Stimulated activated CD4-positive, alpha-beta T cell treated with anti-CD3 and anti-CD28 coated beads, Interleukin-15, amount 100 ng/mL, for 1 hour (primary cell): ENCODE data around the gene ARHGAP10.

Experiments used
- DNase-seq, 2 donors: peaks; one replicate each; pipeline ENCODE4 v3.0.0-alpha.2; 2020; ENCODE audit warnings: low read depth in 1 of 2, low spot score in 1 of 2

ARHGAP10 gene

DNA sequence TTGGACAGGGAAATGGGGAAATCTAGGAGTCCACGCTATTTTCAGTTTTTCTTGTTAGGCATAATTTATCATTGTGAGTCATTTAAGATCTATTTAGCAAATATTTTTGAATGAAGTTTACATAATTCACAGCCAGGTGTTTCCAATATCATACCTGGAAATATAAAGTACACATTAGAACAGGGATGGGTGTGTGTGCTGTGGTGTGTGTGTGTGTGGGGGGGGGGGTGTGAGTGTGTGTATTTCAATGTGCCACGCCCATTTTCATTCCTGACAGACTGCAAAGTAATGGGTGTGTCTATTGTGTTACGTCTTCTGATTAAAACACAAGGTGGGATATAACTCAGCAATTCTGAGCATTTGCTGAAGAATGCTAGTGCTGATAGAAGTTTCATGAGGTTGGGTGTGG is 33.2 kb downstream of the ARHGAP10 start:
- no peak for DNase-seq

DNA sequence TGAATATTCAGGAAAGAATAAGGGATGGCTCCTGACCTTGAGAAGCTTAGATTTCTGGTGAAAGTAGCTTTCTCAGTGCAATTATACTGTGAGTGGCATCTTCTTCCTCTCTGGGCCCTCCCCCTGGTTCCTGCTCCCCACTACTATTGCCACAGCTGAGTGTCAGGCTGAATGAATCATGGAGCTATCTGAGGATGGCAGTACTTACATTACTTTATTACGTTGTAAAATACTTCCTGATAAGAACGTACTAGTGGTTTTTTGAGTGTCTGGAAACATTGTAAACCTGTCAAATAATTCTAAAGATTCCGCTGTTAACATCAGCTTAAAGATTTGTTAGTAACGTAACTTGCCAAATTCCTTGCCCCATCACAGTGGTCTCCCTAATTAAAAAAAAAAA is 36.2 kb downstream of the ARHGAP10 start:
- DNase-seq = no peak

DNA sequence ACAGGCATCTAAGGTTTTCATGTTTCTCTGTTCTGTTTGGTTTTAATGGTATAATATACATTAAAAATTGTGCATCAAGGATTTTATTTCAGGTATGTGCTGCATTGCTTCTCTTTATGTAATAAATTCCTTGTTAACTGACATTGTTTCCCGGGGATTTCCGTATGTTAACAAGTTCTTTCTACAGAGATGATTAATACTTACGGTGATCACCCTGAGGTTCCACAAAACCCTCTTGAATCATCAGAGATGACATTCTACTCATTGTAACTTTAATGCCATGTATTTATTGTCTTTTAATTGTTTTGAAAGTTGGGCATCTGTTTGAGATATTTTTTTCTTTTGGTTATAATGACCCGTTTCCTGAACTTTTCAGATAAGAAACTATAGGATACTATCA is 37.5 kb downstream of the ARHGAP10 start:
- DNase-seq = no peak

DNA sequence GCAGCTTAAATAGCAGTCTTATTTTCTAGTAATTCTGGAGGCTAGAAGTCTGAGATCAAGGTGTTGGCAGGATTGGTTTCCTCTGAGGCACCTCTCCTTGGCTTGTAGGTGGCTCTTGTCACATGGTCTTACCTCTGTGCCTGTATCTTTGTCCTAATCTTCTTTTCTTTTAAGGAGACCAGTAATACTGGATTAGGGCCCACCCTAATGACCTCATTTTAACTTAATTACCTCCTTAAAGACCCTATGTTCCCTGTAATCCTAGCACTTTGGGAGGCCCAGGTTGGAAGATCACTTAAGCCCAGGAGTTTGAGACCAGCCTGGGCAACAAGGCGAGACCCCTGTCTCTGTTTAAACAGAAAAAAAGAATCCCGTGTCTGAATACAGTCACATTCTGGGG is 38.9 kb downstream of the ARHGAP10 start:
- no peak for DNase-seq

DNA sequence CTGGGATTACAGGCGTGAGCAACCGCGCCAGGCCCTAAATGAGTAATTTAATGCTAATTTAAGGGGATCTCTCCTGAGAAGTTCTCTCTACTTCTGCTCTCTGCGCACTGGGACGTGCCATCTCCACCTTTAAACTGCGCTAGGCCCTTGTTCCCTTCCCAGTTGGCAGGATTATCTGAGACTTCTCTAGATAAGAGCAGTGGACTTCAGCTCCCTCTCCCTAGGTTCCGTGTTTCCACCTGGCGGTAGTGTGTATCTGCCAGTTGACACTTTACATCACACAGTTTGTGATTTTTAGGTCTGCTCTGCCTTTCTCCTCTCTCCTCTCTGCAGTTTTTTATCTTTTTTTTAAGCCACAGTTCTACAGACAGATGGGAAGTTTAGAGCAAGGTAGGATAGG is 40.2 kb downstream of the ARHGAP10 start:
- no peak for DNase-seq

DNA sequence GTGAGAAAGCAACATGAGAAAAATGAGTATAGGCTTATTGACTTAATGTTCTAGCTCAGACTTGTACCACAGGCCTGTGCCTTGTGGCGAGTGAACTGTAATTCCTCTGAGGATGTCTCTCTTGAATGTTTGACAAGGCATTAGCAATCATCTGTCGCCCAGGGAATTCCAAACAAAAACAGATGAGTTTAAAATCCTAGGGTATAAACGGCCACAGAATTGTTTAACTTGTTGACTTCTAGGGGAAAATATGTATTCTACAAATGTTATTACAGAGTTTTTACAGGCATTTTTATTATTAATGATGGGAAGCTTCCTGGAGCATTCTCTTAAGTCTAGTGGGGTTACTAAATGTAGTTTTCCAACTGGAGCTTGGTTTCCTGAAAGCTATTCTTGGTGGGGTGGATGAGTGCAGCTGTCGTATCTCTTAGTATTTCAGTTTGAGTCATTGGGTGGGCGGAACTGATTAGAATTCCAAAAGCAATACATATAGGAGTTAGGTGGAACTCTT is 40.6 kb downstream of the ARHGAP10 start:
- DNase-seq = no peak

DNA sequence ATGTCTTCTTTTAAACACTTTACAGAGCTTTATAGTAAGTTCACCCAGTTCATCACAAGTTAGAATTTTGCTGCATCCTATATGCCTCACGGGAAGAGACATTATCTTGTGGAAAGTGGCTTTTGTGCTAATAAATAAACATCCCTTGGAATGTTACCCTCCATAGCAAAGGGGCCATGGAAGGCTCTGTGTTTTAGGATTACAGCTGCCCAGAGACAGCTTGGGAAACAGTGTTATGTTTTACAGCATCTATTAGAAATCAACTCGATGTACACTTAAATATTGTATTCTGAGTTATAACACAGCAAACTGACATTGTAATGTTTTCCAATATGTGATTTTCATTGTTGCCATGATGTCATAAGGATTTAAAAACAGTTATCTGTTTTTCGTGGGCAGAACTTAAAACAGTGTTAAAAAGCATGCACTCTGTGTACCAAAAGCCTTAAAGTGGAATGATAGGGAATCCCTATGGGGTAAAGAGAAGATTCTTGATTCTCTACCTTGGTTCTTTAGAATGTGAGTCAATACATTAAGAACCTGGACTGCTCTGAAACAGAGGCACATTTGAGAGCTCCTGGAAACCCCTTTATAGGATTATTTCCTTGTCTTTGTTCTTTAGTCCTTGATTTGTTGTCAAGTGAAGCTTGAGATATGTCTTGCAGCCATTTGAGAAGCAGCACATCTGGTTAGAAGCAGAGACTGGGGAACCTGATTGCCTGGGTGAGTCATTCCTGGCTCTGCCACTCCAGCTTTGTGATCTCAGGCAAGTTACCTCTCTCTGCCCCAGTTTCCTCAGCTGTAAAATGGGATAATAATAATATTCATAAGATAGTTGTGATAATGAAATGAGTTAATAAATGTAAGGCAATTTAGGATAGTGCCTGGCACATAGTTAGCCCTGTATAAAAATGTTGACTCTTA is 41.6 kb downstream of the ARHGAP10 start:
- no peak for DNase-seq

DNA sequence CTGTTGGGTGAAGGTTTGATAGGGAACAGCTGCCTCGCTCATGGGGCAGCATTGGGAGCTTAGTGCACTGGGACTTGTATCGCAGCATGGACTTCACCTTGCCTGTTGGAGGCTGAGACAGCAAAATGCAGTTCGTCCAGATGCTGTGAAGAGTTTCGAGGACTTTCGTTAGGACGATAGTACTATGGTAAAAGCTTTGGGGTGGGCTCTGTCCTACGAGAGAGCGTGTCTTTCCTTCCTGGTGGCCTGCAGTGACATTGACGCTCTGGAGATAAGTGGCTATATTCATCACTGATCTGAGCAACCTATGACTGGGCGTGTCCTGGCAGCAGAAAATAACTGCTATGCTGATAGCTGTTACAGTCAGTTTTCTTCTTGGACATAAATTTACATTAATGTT is 44.8 kb downstream of the ARHGAP10 start:
- DNase-seq = no peak

DNA sequence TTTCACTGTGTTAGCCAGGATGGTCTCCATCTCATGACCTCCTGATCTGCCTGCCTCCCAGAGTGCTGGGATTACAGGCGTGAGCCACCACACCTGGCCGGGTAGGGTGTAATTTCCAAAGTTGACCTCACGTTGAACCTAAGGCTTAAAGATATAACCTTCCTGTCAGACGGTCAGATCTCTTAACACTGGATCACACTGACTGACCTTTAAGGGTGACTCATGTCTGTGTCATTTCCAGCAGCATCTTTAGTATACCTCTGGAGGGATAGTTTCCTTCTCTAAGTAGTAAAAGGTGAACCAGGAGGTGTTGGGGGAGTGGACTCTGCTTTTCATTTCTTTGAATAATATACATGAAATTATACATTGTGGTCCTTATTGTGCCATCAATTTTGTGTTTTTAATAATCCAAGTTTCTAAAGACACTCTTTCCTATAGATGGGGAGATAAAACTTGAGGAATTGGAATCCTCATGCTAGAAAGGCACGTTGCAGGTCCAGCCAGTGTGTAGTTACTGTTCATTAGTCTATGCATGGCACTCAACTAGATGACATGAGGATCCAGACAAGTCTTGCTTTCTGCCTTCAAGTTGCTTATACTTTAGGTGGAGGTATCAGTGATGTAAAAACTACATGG is 45.7 kb downstream of the ARHGAP10 start:
- no peak for DNase-seq

DNA sequence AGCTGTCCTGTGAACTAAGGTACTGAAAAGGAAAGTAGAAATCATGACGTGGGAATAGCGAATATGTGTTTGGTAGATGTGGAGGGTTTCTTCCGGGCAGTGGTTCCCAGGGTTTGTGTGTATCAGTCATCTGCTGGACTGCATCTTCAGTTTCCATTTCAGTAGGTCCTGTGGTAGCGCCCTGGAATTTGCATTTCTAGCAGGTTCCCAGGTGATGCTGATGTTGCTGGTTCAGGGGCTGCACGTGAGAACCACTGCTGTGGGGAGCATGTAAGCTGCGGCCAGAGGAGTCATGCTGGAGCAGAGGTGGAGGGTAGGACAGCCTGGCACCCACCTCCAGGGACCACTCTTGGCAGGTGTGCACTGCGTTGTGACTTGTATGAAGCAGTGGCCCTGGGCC is 47.1 kb downstream of the ARHGAP10 start:
- no peak for DNase-seq

DNA sequence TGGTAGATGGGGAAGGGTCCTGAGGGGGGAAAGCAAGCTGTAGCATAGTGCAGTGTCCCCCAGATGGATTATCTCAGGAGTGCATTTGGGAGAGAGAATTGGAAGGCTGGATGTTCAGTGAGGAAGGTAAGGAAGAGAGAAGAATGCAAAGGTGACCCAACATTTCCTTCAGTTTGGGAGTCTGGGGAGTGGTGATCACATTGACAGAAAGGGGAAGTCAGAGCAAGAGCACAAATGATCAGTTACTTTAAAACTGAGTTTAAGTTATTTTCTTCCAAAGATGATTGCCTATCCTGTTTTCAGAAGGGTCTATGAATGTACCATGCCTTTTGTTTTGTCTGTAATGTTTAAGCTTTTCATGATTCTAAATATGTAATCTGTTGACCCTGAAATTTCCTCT is 47.6 kb downstream of the ARHGAP10 start:
- no peak for DNase-seq

DNA sequence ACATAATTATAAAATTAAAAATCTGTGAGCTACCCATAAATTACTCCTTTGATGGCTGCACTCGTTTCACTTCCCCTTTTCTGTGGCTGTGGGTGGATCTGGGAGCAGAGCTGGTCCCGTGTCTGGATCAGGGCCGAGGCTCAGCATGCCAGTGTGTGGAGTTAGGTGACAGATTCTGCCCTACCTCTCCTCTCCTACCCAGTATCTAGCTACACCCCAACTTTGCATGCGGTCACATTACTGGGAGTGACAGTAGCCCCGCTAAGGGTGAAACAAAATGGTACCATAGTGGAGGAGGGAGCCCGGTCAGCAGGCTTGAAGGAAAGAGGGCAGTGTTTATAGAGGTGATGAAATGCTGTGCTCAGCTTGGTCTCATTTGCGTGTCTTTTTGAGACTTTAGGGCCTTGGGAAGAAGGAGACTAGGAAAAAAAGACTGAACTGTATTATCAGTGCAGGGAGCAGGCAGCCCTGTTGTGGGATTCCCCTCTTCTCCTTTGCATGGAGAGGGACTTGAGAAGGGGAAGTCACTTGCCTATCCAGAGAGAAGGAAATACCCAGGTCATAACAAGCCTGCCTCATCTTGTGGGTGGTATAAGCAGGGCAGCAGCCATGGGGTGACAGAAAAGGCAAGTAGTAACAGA is 48.4 kb downstream of the ARHGAP10 start:
- no peak for DNase-seq

DNA sequence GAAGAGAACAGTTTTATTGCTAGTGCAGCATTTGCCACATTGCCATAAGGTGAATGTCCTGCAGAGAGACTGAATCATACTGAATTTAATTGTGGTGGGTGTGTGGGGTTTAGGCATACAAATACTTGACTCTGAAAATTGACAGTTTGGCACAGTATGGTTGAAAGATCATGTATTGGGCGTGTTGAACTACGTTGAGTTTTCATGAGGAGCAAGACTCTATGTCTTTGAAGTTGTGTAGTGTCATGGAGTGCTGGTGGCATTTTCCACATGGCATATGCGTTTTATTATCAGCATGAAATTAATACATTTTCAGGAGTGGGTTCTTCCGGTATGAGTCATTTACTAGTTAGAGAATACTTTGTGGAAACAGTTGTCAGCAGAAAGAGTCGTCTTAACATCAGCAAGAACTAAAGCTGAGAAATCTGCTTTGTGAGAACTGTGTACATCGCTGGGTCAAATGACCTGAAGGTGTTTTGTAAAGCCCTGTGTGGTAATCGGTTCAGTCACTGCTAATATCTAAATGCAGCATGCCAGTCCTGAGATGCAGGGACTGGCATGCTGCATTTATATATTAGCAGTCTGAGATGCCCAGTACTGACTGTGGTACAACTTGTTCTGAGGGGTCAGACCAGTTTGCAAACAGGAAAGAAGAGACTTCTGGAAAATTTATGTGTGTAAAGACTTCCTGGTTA is 50.3 kb downstream of the ARHGAP10 start:
- DNase-seq = no peak

DNA sequence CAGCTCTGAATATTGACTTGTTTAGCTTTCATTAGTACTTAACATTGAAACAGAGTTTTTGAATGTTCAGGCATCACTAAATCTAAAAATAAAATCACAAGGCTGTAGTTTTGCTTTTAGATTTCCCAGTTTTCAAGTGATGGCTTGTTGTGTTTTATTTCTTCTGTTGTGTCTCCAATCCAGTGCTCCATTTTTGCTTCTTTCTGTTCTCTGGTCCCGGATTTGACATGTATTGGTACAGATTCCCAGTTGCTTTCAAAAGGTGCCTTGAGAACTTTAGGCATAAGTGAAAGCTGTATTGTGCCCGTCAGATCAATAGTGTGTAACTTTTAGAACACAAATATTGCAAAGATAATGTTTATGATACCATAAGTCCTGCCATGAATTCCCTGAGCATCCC is 53.2 kb downstream of the ARHGAP10 start:
- no peak for DNase-seq

DNA sequence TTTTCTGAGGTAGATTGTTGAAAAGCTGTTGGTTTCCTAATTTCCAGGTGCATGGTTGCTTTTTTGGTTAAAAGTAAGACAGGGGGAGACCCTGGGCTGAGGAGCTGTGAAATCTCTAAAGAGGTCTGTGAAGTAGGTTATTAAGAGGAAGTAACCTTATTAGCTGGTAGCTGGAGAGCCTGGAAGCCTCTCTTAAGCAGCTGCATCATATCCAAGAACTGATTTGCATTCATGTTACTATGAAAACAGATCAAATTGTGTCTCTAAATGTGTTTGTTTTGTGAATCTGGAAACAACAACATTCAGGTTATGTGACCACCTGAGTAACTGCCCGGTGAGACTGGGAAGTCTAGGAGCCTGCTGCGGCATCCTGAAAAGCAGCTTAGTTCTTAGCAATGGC is 54.1 kb downstream of the ARHGAP10 start:
- no peak for DNase-seq

DNA sequence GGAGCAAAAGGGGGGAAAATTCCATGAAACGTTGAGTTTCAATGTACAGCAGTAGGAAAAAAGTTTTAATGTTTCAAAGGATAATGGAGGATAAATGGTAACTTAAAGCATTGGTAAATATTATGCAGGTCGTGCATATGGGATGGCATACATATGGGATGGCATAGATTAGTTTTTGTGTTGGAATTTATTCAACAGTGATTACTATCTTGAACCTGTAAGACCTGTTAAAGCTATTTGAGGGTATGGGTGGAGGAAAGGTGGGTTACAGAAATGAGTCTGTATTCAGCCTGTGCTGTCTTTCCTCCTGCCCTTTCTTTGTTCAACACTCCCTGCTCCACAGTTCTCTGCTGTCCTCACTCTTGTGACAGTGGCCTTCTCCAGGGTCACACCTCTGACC is 54.6 kb downstream of the ARHGAP10 start:
- DNase-seq = no peak

DNA sequence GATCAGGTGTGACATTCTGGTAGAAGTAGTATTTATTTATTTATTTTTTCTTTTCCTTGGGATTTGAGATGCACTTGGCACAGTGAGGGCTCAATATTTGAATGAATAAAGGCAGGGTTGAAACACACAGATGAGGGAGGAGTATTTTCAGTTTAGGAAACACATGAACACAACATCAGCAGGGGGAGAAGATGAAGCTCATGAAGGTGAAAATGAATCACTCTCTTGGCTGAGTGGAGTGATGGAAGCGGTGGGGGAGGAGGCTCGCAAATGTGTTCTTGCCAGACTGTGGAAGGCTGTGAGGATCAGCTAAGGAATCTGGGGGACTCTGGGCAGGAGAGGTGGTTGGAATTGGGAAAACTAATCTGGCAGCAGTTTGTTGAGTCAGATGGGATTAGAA is 55.3 kb downstream of the ARHGAP10 start:
- no peak for DNase-seq

DNA sequence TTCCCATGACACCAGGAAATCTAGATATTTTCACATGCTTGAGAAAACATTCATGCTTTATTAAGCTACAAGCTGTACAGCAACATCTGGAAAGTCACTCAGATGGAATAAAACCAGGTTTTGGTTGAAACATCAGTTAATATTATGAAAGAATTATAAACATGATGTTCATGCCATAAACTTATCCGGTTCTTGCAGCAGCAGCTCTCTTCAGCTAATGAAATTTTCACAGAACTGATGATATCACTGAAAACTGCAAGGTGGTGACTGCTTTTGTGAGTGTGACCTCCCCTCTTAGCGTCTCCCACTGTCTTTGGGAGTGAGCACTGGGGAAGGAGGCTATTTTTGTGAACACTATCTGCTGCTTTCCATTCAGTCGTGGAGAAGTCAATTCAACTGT is 56.9 kb downstream of the ARHGAP10 start:
- no peak for DNase-seq

DNA sequence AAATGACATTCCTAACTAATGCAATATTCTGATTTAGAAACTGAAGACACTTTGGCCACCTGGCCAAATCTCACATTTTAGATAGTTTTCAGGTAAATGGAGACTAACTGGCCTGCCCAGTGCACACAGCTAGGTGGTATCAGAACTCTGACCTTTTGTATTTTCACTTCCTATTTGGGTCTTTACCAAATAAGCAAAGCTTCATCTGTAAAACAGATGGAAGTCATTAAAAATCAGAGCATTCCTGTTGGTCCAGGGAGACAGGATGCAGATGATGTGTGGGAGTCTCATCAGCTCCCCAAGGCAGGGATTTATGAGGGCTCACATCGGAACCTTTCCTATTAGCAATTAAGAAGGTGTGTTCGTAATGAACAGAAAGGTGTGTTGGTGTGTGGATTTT is 57.7 kb downstream of the ARHGAP10 start:
- no peak for DNase-seq

DNA sequence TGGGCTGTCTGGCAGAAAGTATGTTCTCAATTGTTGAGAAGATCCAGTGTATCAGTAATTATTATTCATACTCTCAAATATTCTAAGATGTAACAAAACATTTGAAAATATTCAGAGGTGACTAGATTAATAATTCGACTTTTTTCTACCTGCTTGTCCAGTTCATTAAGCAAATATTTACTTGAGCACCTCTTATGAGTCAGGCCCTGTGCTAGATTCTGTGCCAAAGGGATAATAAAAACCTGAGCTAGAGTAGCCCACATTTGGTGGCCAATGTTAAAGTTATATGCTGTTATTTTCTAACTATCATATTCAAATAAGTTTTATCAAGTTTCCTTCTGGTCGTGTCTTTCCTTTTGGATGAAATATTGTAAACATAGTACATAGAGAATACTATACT is 58.5 kb downstream of the ARHGAP10 start:
- DNase-seq = no peak

DNA sequence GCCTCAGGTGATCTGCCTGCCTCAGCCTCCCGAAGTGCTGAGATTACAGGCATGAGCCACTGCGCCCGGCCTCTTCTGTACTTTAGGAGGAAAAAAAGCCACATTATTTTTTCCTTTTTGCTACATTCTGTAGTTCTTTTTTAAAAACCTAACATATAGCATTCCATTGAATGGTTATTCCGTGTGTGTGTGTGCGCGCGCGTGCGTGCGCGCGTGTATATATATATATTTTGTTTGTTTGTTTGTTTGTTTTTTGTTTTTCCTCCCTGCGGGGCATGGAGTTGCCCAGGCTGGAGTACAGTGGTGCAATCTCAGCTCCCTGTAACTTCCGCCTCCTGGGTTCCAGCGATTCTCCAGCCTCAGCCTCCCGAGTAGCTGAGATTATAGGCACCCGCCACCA is 59.5 kb downstream of the ARHGAP10 start:
- no peak for DNase-seq
